Skeletal muscle satellite cell (primary cell): ENCODE data around the gene RAB5A.
A peak's percentile ranks its signal among the peaks of the same experiment; 100 is the strongest.

Source experiments
- H3K27me3 ChIP-seq: 2 replicates; pipeline ENCODE4 v1.7.0; 2013; ENCODE audit warnings: low read length; ENCODE audit not compliant: control insufficient read depth, insufficient read depth
- H3K36me3 ChIP-seq: 2 replicates; pipeline ENCODE4 v1.7.0; 2013; ENCODE audit warnings: mild to moderate bottlenecking, control low read depth, low read length; ENCODE audit not compliant: insufficient read depth
- H3K4me1 ChIP-seq: 2 replicates; pipeline ENCODE4 v1.7.0; 2013; ENCODE audit warnings: low read length; ENCODE audit not compliant: control insufficient read depth, insufficient read depth
- H3K4me2 ChIP-seq: 2 replicates; pipeline ENCODE4 v1.7.0; 2013; ENCODE audit warnings: mild to moderate bottlenecking, low read length
- H3K4me3 ChIP-seq: 2 replicates; pipeline ENCODE4 v1.7.0; 2013; ENCODE audit warnings: low read length
- H3K9ac ChIP-seq: 2 replicates; pipeline ENCODE4 v1.7.0; 2013; ENCODE audit warnings: mild to moderate bottlenecking, low read depth, low read length, moderate library complexity
- H3K9me3 ChIP-seq: replicated peaks from 2 replicates; pipeline ENCODE4 v1.7.0; 2013; ENCODE audit warnings: mild to moderate bottlenecking, control low read depth, low read length

RAB5A gene

GRCh38 chr3:19931180-19931692, 15.7 kb upstream of the RAB5A start:
- Histone ChIP-seq H3K4me2 (no peak overlapping the region), H3K27me3 (peaks cover 4% of the 10 kb centered on the region), H3K4me3 (no peak overlapping the region), H3K36me3 (no peaks in the 10 kb centered on the region), H3K4me1 (no peaks in the 10 kb centered on the region), H3K9me3 (no peaks in the 10 kb centered on the region), H3K9ac (no peak overlapping the region)

- no peak overlapping the region for H3K4me3 ChIP-seq
- no peaks in the 10 kb centered on the region for H3K36me3 ChIP-seq
- H3K9me3 ChIP-seq = no peaks in the 10 kb centered on the region
- H3K9ac ChIP-seq = no peak overlapping the region
- H3K4me2 ChIP-seq = no peak overlapping the region
- peaks cover 4% of the 10 kb centered on the region for H3K27me3 ChIP-seq
- no peaks in the 10 kb centered on the region for H3K4me1 ChIP-seq
Measured at GRCh38 chr3:19931767-19932188, 15.1 kb upstream of the RAB5A start.

- Histone ChIP-seq H3K4me1 (no peaks in the 10 kb centered on the region), H3K36me3 (no peaks in the 10 kb centered on the region), H3K4me3 (no peak overlapping the region), H3K4me2 (no peak overlapping the region), H3K9ac (no peak overlapping the region), H3K9me3 (no peaks in the 10 kb centered on the region), H3K27me3 (peaks cover 4% of the 10 kb centered on the region)
Measured at GRCh38 chr3:19932422-19932821, 14.5 kb upstream of the RAB5A start.

GRCh38 chr3:19934098-19934566, 12.8 kb upstream of the RAB5A start, which contains the start of gene EFHB:
Gene EFHB (minus strand): TSS chr3:19934217. CDS start chr3:19934018, 199 bp downstream.
- H3K4me1 ChIP-seq = no peaks in the 10 kb centered on the region
- H3K9ac ChIP-seq = no peak within 1 kb of the TSS
- no peaks in the 10 kb centered on the region for H3K36me3 ChIP-seq
- no peak within 1 kb of the TSS for H3K4me2 ChIP-seq
- peaks cover 4% of the 10 kb centered on the region for H3K27me3 ChIP-seq
- no peak within 1 kb of the TSS for H3K4me3 ChIP-seq
- H3K9me3 ChIP-seq = no peaks in the 10 kb centered on the region

GRCh38 chr3:19937459-19938294, 9.2 kb upstream of the RAB5A start:
- H3K4me3 ChIP-seq = no peak overlapping the region
- H3K27me3 ChIP-seq = peaks cover 4% of the 10 kb centered on the region
- H3K4me2 ChIP-seq = no peak overlapping the region
- H3K4me1 ChIP-seq = no peaks in the 10 kb centered on the region
- no peaks in the 10 kb centered on the region for H3K9me3 ChIP-seq
- no peak overlapping the region for H3K9ac ChIP-seq
- no peaks in the 10 kb centered on the region for H3K36me3 ChIP-seq

GRCh38 chr3:19938295-19938627, 8.6 kb upstream of the RAB5A start:
- no peaks in the 10 kb centered on the region for H3K36me3 ChIP-seq
- no peak overlapping the region for H3K9ac ChIP-seq
- no peak overlapping the region for H3K4me2 ChIP-seq
- no peaks in the 10 kb centered on the region for H3K4me1 ChIP-seq
- H3K9me3 ChIP-seq = no peaks in the 10 kb centered on the region
- H3K27me3 ChIP-seq = peaks cover 4% of the 10 kb centered on the region
- no peak overlapping the region for H3K4me3 ChIP-seq

- peaks cover 2% of the 10 kb centered on the region for H3K4me1 ChIP-seq
- H3K9ac ChIP-seq = no peak overlapping the region
- no peaks in the 10 kb centered on the region for H3K9me3 ChIP-seq
- H3K4me3 ChIP-seq = no peak overlapping the region
- H3K4me2 ChIP-seq = no peak overlapping the region
- H3K27me3 ChIP-seq = no peaks in the 10 kb centered on the region
- H3K36me3 ChIP-seq = no peaks in the 10 kb centered on the region
Measured at GRCh38 chr3:19940643-19941042, 6.3 kb upstream of the RAB5A start.

GRCh38 chr3:19945534-19945933, 1.4 kb upstream of the RAB5A start:
- H3K4me3 ChIP-seq = peak overlapping the region; percentile 95

GRCh38 chr3:19945969-19946831, 697 bp upstream of the RAB5A start:
- Histone ChIP-seq H3K4me2 (peak overlapping the region; percentile 96), H3K9ac (peak overlapping the region; percentile 98), H3K36me3 (peaks cover 5% of the 10 kb centered on the region), H3K4me3 (peak overlapping the region; percentile 95), H3K9me3 (no peaks in the 10 kb centered on the region), H3K4me1 (peaks cover 19% of the 10 kb centered on the region), H3K27me3 (no peaks in the 10 kb centered on the region)

More at GRCh38 chr3:19945534-19945933, 1.4 kb upstream of the RAB5A start:
- Histone ChIP-seq H3K9me3 (no peaks in the 10 kb centered on the region), H3K4me2 (peak overlapping the region; percentile 96), H3K4me1 (peaks cover 19% of the 10 kb centered on the region), H3K36me3 (no peaks in the 10 kb centered on the region), H3K9ac (peak overlapping the region; percentile 98), H3K27me3 (no peaks in the 10 kb centered on the region)

GRCh38 chr3:19947549-19948225, 790 bp downstream of the RAB5A start:
- peak overlapping the region; percentile 79 for H3K4me2 ChIP-seq
- peaks cover 19% of the 10 kb centered on the region for H3K4me1 ChIP-seq
- no peaks in the 10 kb centered on the region for H3K27me3 ChIP-seq
- H3K9ac ChIP-seq = peak overlapping the region; percentile 98
- no peaks in the 10 kb centered on the region for H3K9me3 ChIP-seq
- peaks cover 9% of the 10 kb centered on the region for H3K36me3 ChIP-seq
- peak overlapping the region; percentile 95 for H3K4me3 ChIP-seq

GRCh38 chr3:19948226-19948591, 1.3 kb downstream of the RAB5A start:
- Histone ChIP-seq H3K27me3 (no peaks in the 10 kb centered on the region), H3K36me3 (peaks cover 12% of the 10 kb centered on the region), H3K9ac (peak overlapping the region; percentile 98), H3K4me3 (peak overlapping the region; percentile 95), H3K4me1 (peaks cover 19% of the 10 kb centered on the region), H3K9me3 (no peaks in the 10 kb centered on the region), H3K4me2 (peak overlapping the region; percentile 79)
